ENCODE data around the gene LZIC. TPM values are rescaled to one million over a fixed set of nuclear protein-coding genes. Genes with fewer than 3 reads are reported as not detected.
"Not testable (repeated sequence)": the region's sequence is repeated elsewhere in the genome, so short reads cannot be mapped to it uniquely, and the experiment has no call there.

The LZIC gene
- total and polyA plus RNA-seq, 4 donors = 14.7 to 30.7 (median 24.6) TPM

DNA sequence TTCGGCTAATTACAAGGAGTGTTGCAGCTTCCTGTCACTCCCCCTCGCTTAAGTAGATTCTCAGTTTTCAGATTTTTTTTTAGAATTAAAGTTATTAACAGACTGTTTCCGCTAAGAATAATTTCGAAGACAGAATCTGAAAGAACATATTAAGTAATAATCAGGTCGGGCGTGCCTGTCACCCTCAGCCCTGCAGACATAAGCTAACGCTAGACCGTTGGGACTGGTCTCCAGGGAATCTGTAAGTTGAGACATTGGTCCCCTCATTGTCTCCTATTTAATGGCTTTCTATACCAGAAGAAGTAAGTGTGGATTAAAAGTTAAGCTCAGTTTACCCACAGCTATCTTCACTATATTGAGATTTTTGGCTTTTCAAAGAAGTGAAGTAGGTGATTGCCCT, 14.5 kb upstream of the LZIC start:
- H3K27me3 ChIP-seq (ENCODE audit: control insufficient read depth in 1 of 2, insufficient read depth in 2 of 2, low read length in 1 of 2) = no peaks in the 10 kb centered on the region
- intact Hi-C loops (cut with DNase I) = no loop called here
- ATAC-seq (ENCODE audit: low FRiP score) (no peak), DNase-seq (peak in 1 of 2 donors; percentile 17)
- WGBS, 2 donors = 92 to 94% methylated on average over 8 of the region's 8 CpGs
- H3K4me1 ChIP-seq (ENCODE audit: control insufficient read depth in 1 of 2, insufficient read depth in 2 of 2, low read length in 2 of 2) = no peaks in the 10 kb centered on the region
- no peak overlapping the region for H3K27ac ChIP-seq (ENCODE audit: low read depth in 1 of 2, low read length in 2 of 2)
- no peaks in the 10 kb centered on the region for H3K36me3 ChIP-seq (ENCODE audit: control insufficient read depth in 1 of 2, insufficient read depth in 2 of 2, low read length in 1 of 2)
- no peaks in the 10 kb centered on the region for H3K9me3 ChIP-seq (ENCODE audit: control insufficient read depth, low read length)
- no peak overlapping the region for H3K4me3 ChIP-seq (ENCODE audit: low read length in 2 of 2)

DNA sequence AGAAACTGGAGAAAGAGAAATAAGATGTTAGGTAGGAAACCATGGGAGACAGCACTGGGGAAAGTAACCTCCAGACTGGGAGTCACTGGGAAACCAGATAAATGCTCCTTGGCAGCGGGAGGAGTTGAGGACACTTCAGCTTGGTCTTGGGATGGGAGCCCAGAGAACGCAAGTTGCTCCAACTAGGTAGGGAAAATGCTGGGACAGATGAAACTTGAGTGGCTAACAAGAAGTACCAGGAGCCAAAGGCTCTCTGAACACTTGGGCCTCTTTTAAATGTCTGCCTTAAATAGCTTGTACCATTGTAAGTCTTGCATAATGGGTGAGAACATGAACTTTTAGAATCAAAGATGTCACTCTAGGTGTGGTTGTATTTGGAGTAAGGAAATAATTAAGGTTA, 3.1 kb upstream of the LZIC start:
- Histone ChIP-seq H3K27ac (ENCODE audit: low read depth in 1 of 2, low read length in 2 of 2) (no peak overlapping the region), H3K36me3 (ENCODE audit: control insufficient read depth in 1 of 2, insufficient read depth in 2 of 2, low read length in 1 of 2) (no peaks in the 10 kb centered on the region), H3K4me3 (ENCODE audit: low read length in 2 of 2) (no peak overlapping the region), H3K9me3 (ENCODE audit: control insufficient read depth, low read length) (no peaks in the 10 kb centered on the region), H3K27me3 (ENCODE audit: control insufficient read depth in 1 of 2, insufficient read depth in 2 of 2, low read length in 1 of 2) (no peaks in the 10 kb centered on the region), H3K4me1 (ENCODE audit: control insufficient read depth in 1 of 2, insufficient read depth in 2 of 2, low read length in 2 of 2) (no peaks in the 10 kb centered on the region)
- no peak for DNase-seq
- ATAC-seq (ENCODE audit: low FRiP score) = no peak
- WGBS, 2 donors = 94% methylated on average over 2 of the region's 2 CpGs
- intact Hi-C loops (cut with DNase I) = loop anchor here in 1 of 2 donors (10.0 kb wide), 3 partner anchors 178 to 478 kb away; no protein-coding TSS in a partner anchor

DNA sequence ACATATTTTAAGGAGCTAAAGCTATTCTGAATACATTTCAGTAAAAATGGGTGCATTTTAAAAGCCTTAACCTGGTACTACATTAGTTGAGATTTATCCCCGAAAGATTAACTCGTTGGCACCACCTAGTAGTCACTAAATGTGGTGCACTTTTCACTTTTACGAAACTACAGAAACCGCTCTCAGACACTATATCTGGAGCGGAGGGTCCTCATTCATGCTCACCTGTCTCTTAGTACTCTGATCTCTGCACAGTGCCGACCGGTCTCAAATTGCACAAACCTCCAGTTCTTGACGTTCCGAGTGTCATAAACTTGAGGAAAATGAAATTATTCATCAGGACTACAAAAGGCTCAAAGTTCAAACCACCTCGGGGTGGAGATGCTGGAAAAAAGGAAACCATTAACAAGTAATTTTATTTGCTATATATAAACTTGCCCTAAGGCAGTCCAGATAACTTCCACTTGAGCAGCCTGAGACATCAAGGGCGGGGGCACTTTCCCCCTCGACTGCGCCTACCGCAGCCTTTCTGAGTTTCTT, 722 bp downstream of the LZIC start:
- 0 to 1% methylated on average over 14 of the region's 14 CpGs for WGBS, 2 donors
- peak overlapping the region; percentile 46 to 75 for H3K4me3 ChIP-seq (ENCODE audit: low read length in 2 of 2)
- intact Hi-C loops (cut with DNase I) = loop anchor here (1.0 to 10.0 kb wide), 7 partner anchors 65 to 482 kb away; partner anchors contain the start of gene UBE4B (in 1 of the 2)
- ATAC-seq (ENCODE audit: low FRiP score) (peak; percentile 55), DNase-seq (no peak)
- no peaks in the 10 kb centered on the region for H3K9me3 ChIP-seq (ENCODE audit: control insufficient read depth, low read length)
- H3K4me1 ChIP-seq (ENCODE audit: control insufficient read depth in 1 of 2, insufficient read depth in 2 of 2, low read length in 2 of 2) = no peaks in the 10 kb centered on the region
- no peaks in the 10 kb centered on the region for H3K27me3 ChIP-seq (ENCODE audit: control insufficient read depth in 1 of 2, insufficient read depth in 2 of 2, low read length in 1 of 2)
- H3K27ac ChIP-seq (ENCODE audit: low read depth in 1 of 2, low read length in 2 of 2) = peak overlapping the region; percentile 32 to 71
- no peaks in the 10 kb centered on the region for H3K36me3 ChIP-seq (ENCODE audit: control insufficient read depth in 1 of 2, insufficient read depth in 2 of 2, low read length in 1 of 2)

DNA sequence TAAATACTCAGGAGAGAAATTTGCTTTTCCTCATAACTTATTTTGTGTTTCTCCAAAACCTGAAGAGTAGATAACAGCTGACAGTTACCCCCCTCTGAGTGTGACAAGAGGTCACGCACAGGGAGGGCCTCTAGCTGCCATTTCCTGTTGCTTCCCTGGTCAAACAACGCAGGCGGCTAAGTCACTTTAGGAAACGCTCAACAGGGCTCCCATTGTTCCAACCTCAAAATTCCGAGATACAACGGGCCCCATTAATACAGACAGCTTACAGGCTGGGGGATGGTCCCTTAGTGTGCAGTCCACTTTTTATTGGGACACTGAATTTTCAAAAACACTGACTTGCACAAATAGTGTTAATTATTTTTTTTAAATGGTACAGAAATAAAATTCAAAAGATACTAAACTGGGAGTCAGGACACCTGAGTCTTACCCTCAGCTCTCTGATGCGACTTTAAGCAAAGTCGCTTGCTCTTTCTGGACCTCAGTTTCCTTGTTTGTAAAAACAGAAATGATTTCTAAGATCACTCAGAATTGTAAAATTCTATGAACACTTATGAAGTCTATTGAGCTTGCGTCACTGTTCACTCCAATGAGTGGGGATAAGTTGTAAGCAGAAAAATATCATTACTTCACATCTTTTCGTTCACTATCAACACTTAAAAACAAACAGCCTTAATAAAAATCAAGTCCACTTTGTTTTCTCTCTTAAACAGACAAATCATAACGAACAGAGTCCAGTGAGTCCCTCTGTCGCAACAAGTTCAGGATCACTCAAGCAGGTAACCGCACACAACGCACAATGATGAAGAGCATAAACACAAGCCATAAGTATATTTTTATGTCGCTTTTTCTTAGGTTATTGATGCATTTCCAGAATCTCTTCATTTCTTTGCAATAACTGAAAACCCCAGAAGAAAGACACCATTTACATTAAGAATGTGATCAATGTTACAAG, 13.5 kb downstream of the LZIC start:
- Histone ChIP-seq H3K27ac (ENCODE audit: low read depth in 1 of 2, low read length in 2 of 2) (no peak overlapping the region), H3K27me3 (ENCODE audit: control insufficient read depth in 1 of 2, insufficient read depth in 2 of 2, low read length in 1 of 2) (no peaks in the 10 kb centered on the region), H3K4me3 (ENCODE audit: low read length in 2 of 2) (no peak overlapping the region), H3K36me3 (ENCODE audit: control insufficient read depth in 1 of 2, insufficient read depth in 2 of 2, low read length in 1 of 2) (peaks cover 0 to 1% of the 10 kb centered on the region in 2 donors), H3K4me1 (ENCODE audit: control insufficient read depth in 1 of 2, insufficient read depth in 2 of 2, low read length in 2 of 2) (no peaks in the 10 kb centered on the region), H3K9me3 (ENCODE audit: control insufficient read depth, low read length) (no peaks in the 10 kb centered on the region)
- 77 to 81% methylated on average over 15 of the region's 15 CpGs for WGBS, 2 donors
- intact Hi-C loops (cut with DNase I) = no loop called here
- DNase-seq (no peak), ATAC-seq (ENCODE audit: low FRiP score) (no peak)

DNA sequence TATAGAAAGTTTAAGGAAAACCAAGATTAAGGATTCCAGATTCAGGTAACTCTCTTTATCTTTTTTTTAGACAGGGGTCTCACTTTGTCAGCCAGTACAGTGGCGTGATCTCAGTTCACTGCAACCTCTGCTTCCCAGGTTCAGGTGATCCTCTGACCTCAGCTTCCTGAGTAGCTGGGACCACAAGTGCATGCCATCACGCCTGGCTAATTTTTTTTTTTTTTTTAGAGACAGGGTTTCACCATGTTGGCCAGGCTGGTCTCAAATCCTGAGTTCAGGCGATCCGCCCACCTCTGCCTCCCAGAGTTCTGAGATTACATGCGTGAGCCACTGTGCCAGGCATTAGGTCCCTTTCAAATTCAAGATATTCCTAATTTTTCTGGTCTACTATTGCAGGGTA, 15.9 kb downstream of the LZIC start:
- no peaks in the 10 kb centered on the region for H3K27me3 ChIP-seq (ENCODE audit: control insufficient read depth in 1 of 2, insufficient read depth in 2 of 2, low read length in 1 of 2)
- ATAC-seq (ENCODE audit: low FRiP score) (no peak), DNase-seq (no peak)
- H3K9me3 ChIP-seq (ENCODE audit: control insufficient read depth, low read length) = no peaks in the 10 kb centered on the region
- 89 to 90% methylated on average over 5 of the region's 5 CpGs for WGBS, 2 donors
- intact Hi-C loops (cut with DNase I) = no loop called here
- H3K4me3 ChIP-seq (ENCODE audit: low read length in 2 of 2) = no peak overlapping the region
- no peak overlapping the region for H3K27ac ChIP-seq (ENCODE audit: low read depth in 1 of 2, low read length in 2 of 2)
- H3K36me3 ChIP-seq (ENCODE audit: control insufficient read depth in 1 of 2, insufficient read depth in 2 of 2, low read length in 1 of 2) = no peaks in the 10 kb centered on the region
- H3K4me1 ChIP-seq (ENCODE audit: control insufficient read depth in 1 of 2, insufficient read depth in 2 of 2, low read length in 2 of 2) = no peaks in the 10 kb centered on the region

DNA sequence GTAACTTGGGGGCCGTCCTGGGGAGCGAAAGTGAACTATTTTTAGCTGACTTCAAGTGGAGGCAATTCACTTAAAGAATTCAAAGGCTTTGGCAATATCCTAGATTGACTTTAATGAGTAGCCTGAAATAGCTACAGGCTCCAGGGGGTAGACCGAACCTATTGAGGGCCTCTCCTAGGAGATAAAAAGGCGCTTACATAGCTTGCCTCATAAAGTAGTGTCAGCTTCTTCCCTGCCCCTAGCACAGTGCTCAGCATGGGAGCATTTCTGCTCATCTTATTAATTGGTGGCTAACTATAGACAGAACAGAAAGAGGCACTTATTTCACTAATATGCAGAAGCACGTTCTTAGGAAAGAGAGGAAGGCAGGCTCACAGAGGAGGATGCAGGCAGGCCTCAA, 20.8 kb downstream of the LZIC start:
- no peak for ATAC-seq (ENCODE audit: low FRiP score)

DNA sequence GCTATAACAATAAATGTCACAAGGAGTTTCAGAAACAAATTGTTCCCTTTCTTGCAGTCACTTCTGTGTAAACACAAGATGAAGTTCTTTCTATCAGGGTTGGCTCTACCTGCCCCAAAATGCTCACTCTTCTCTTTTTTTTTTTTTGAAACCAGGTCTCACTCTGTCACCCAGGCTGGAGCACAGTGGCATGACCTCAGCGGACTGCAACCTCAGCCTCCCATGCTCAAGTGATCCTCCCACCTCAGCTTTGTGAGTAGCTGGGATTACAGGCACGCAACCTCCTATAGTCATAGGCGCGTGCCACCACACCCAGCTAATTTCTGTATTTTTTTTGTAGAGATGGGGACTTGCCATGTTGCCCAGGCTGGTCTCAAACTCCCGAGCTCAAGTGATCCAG, 22.6 kb downstream of the LZIC start:
- no peak for DNase-seq
- intact Hi-C loops (cut with DNase I) = no loop called here
- WGBS, 2 donors = 91 to 92% methylated on average over 5 of the region's 5 CpGs
- H3K4me3 ChIP-seq (ENCODE audit: low read length in 2 of 2) = no peak overlapping the region
- H3K36me3 ChIP-seq (ENCODE audit: control insufficient read depth in 1 of 2, insufficient read depth in 2 of 2, low read length in 1 of 2) = no peaks in the 10 kb centered on the region
- ATAC-seq (ENCODE audit: low FRiP score) = no peak
- no peaks in the 10 kb centered on the region for H3K9me3 ChIP-seq (ENCODE audit: control insufficient read depth, low read length)
- H3K4me1 ChIP-seq (ENCODE audit: control insufficient read depth in 1 of 2, insufficient read depth in 2 of 2, low read length in 2 of 2) = no peaks in the 10 kb centered on the region
- no peaks in the 10 kb centered on the region for H3K27me3 ChIP-seq (ENCODE audit: control insufficient read depth in 1 of 2, insufficient read depth in 2 of 2, low read length in 1 of 2)
- H3K27ac ChIP-seq (ENCODE audit: low read depth in 1 of 2, low read length in 2 of 2) = no peak overlapping the region

More for the DNA sequence above, 20.8 kb downstream of the LZIC start:
- DNase-seq = no peak
- H3K27ac ChIP-seq (ENCODE audit: low read depth in 1 of 2, low read length in 2 of 2) = no peak overlapping the region
- no peak overlapping the region for H3K4me3 ChIP-seq (ENCODE audit: low read length in 2 of 2)
- no peaks in the 10 kb centered on the region for H3K4me1 ChIP-seq (ENCODE audit: control insufficient read depth in 1 of 2, insufficient read depth in 2 of 2, low read length in 2 of 2)
- H3K36me3 ChIP-seq (ENCODE audit: control insufficient read depth in 1 of 2, insufficient read depth in 2 of 2, low read length in 1 of 2) = no peaks in the 10 kb centered on the region
- no peaks in the 10 kb centered on the region for H3K27me3 ChIP-seq (ENCODE audit: control insufficient read depth in 1 of 2, insufficient read depth in 2 of 2, low read length in 1 of 2)
- 71 to 72% methylated on average over 5 of the region's 5 CpGs for WGBS, 2 donors
- H3K9me3 ChIP-seq (ENCODE audit: control insufficient read depth, low read length) = no peaks in the 10 kb centered on the region
- intact Hi-C loops (cut with DNase I) = no loop called here

DNA sequence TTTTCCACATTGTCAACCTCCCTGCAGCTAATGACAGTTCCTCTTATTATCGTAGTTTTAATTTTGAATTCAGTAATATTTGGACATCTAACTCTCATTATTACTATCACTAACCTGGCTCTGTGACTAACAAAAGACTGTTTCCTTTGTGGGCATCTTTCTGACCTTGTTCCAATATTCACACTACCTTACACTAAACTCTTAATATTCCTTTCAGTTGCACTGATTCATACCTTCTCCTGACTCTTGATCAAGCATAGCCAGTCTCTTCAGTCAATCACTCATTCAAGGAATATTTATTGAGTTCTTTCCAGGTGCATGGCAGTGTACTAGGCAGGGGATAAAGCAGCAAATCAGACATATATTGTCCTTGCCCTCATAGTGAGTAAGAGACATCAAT, 25.3 kb downstream of the LZIC start:
- WGBS, 2 donors = 92% methylated on average over 1 of the region's 1 CpG
- no peaks in the 10 kb centered on the region for H3K36me3 ChIP-seq (ENCODE audit: control insufficient read depth in 1 of 2, insufficient read depth in 2 of 2, low read length in 1 of 2)
- H3K4me3 ChIP-seq (ENCODE audit: low read length in 2 of 2) = no peak overlapping the region
- H3K27ac ChIP-seq (ENCODE audit: low read depth in 1 of 2, low read length in 2 of 2) = no peak overlapping the region
- H3K27me3 ChIP-seq (ENCODE audit: control insufficient read depth in 1 of 2, insufficient read depth in 2 of 2, low read length in 1 of 2) = no peaks in the 10 kb centered on the region
- DNase-seq = no peak
- intact Hi-C loops (cut with DNase I) = no loop called here
- no peaks in the 10 kb centered on the region for H3K4me1 ChIP-seq (ENCODE audit: control insufficient read depth in 1 of 2, insufficient read depth in 2 of 2, low read length in 2 of 2)
- no peaks in the 10 kb centered on the region for H3K9me3 ChIP-seq (ENCODE audit: control insufficient read depth, low read length)
- no peak for ATAC-seq (ENCODE audit: low FRiP score)

DNA sequence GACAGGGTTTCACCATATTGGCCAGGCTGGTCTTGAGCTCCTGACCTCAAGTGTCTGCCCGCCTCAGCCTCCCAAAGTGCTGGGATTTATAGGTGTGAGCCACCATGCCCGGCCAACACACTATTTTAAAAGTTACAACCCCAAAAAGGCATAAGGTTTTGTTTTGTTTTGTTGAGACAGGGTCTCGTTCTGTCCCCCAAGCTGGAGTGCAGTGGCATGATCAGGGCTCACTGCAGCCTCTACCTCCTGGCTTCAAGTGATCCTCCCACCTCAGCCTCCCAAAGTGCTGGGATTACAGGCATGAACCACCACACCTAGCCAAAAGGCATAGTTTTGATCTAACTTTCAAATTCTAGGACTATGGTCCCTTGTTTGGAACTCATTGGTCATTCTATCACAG, 25.7 kb downstream of the LZIC start:
- H3K27me3 ChIP-seq (ENCODE audit: control insufficient read depth in 1 of 2, insufficient read depth in 2 of 2, low read length in 1 of 2); ATAC-seq (ENCODE audit: low FRiP score); H3K27ac ChIP-seq (ENCODE audit: low read depth in 1 of 2, low read length in 2 of 2); intact Hi-C loops (cut with DNase I); DNase-seq; H3K36me3 ChIP-seq (ENCODE audit: control insufficient read depth in 1 of 2, insufficient read depth in 2 of 2, low read length in 1 of 2); H3K4me1 ChIP-seq (ENCODE audit: control insufficient read depth in 1 of 2, insufficient read depth in 2 of 2, low read length in 2 of 2); H3K9me3 ChIP-seq (ENCODE audit: control insufficient read depth, low read length); H3K4me3 ChIP-seq (ENCODE audit: low read length in 2 of 2): not testable (repeated sequence)
- WGBS, 2 donors = 88 to 90% methylated on average over 3 of the region's 3 CpGs

Measured in aorta (tissue), 5 donors.